K562 (cell line): ENCODE results near the gene ZBTB22. TPM values are rescaled to one million over a fixed set of nuclear protein-coding genes. Genes with fewer than 3 reads are reported as not detected.

Source experiments
- HMGXB4 ChIP-seq: sonication (generic); formaldehyde crosslinking; IDR thresholded peaks from 2 replicates; pipeline ENCODE4 v1.8.1; 2023; ENCODE audit warnings: mild to moderate bottlenecking, missing genetic modification reagents
- MLLT1 ChIP-seq, 2 experiments: fragments of 450-650 bp; IDR thresholded peaks; 2 replicates each; pipeline ENCODE4 v1.6.1; 2016
- ZBTB40 ChIP-seq, 2 experiments: fragments of 450-650 bp in 1 of 2; sonication (generic) in 1 of 2; formaldehyde crosslinking in 1 of 2; IDR thresholded peaks; 2 replicates each; pipeline versions ENCODE4 v1.7.1 to v1.9.0; 2016 to 2022; ENCODE audit warnings: inconsistent platforms in 1 of 2, mild to moderate bottlenecking in 1 of 2, missing genetic modification reagents in 1 of 2
- polyA plus RNA-seq, 8 experiments: library from polyadenylated mRNA; depleted of rRNA in 4 of 8; stranded (reverse) in 5 of 8; unstranded in 3 of 8; fragments of >200 nt; fragmentation: Nextera tagmentation in 2 of 8; fragmentation: Illumina TruSeq in 1 of 8; extraction: Ambion mirVana in 2 of 8; extraction: Trizol in 1 of 8; gene quantifications; 2 replicates each; pipeline versions ENCODE4 v1.2.1 to v1.2.3, GENCODE V29; 2011 to 2014; ENCODE audit warnings: inconsistent platforms in 1 of 8, missing spikeins in 1 of 8
- total RNA-seq, 7 experiments: library from RNA; depleted of rRNA in 6 of 7; stranded (reverse); fragments of >200 nt in 6 of 7; fragmentation: Illumina TruSeq in 2 of 7; extraction: Trizol in 2 of 7; gene quantifications; 2 replicates each; pipeline versions ENCODE4 v1.2.1 to v1.2.3, GENCODE V29; 2011 to 2021; ENCODE audit warnings: low replicate concordance in 1 of 7
- TF ChIP-seq, protein P1 (sequence below): fragments of 450-650 bp; IDR thresholded peaks from 2 replicates; pipeline ENCODE4 v1.6.1; 2016; ENCODE audit warnings: low read depth

ZBTB22 gene
- total and polyA plus RNA-seq, 9 of the 15 experiments (the other 6 are each of a cell fraction or from before 2014, with no cell fraction given) = 0.21 to 11.9 (median 7.1) TPM

DNA sequence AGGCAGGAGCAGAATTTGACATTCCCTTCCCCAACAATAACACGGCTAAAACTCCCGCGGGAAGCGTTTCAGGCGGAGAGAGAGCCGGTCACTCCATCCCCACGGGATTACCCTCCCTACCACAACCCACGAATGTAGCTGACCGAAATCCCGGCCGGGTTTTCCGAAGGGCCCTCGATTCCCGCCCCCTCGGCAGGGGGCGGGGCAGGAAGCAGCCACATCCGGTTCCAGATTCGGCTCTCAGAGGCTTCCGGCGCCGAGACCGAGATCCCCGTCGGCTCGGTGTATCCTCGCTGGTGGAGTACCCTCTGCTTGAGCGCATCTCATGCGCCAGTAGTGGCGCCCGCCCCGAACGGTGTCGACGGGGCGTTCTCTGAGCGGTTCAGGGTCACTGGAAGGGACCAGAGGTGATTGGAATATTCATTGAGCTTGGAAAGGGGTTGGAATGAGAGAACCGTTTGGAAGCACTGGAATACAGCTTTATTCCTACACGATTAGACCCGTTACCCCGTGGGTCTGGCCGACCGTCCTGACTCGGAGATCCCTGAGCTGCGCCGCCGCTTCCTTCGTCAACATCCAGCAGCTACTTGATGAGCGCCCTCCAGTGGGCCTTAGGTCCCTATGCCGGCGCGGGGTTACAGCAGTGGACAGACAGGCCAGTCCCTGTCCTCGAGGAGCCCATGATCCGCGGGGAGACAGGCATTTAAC lies 18.2 kb downstream of the ZBTB22 start (continued):
- peak; percentile 90 for TF ChIP-seq ZBTB40 (IDR thresholded peaks at IDR 0.05)
- no peak for TF ChIP-seq ZBTB40 (CRISPR knock-in tag; IDR thresholded peaks at IDR 0.05)
- TF ChIP-seq, protein P1, sequence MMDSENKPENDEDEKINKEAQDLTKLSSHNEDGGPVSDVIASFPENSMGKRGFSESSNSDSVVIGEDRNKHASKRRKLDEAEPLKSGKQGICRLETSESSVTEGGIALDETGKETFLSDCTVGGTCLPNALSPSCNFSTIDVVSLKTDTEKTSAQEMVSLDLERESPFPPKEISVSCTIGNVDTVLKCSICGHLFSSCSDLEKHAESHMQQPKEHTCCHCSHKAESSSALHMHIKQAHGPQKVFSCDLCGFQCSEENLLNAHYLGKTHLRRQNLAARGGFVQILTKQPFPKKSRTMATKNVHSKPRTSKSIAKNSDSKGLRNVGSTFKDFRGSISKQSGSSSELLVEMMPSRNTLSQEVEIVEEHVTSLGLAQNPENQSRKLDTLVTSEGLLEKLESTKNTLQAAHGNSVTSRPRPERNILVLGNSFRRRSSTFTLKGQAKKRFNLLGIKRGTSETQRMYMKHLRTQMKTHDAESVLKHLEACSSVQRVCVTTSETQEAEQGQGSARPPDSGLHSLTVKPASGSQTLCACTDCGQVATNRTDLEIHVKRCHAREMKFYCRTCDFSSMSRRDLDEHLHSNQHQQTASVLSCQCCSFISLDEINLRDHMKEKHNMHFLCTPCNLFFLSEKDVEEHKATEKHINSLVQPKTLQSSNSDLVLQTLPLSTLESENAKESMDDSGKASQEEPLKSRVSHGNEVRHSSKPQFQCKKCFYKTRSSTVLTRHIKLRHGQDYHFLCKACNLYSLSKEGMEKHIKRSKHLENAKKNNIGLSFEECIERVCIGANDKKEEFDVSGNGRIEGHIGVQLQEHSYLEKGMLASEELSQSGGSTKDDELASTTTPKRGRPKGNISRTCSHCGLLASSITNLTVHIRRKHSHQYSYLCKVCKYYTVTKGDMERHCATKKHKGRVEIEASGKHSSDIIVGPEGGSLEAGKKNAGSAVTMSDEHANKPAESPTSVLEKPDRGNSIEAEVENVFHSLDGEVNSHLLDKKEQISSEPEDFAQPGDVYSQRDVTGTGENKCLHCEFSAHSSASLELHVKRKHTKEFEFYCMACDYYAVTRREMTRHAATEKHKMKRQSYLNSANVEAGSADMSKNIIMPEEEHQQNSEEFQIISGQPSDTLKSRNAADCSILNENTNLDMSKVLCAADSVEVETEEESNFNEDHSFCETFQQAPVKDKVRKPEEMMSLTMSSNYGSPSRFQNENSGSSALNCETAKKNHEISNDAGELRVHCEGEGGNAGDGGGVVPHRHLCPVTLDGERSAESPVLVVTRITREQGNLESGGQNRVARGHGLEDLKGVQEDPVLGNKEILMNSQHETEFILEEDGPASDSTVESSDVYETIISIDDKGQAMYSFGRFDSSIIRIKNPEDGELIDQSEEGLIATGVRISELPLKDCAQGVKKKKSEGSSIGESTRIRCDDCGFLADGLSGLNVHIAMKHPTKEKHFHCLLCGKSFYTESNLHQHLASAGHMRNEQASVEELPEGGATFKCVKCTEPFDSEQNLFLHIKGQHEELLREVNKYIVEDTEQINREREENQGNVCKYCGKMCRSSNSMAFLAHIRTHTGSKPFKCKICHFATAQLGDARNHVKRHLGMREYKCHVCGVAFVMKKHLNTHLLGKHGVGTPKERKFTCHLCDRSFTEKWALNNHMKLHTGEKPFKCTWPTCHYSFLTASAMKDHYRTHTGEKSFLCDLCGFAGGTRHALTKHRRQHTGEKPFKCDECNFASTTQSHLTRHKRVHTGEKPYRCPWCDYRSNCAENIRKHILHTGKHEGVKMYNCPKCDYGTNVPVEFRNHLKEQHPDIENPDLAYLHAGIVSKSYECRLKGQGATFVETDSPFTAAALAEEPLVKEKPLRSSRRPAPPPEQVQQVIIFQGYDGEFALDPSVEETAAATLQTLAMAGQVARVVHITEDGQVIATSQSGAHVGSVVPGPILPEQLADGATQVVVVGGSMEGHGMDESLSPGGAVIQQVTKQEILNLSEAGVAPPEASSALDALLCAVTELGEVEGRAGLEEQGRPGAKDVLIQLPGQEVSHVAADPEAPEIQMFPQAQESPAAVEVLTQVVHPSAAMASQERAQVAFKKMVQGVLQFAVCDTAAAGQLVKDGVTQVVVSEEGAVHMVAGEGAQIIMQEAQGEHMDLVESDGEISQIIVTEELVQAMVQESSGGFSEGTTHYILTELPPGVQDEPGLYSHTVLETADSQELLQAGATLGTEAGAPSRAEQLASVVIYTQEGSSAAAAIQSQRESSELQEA = 0 out of 2 replicates have a peak, but pooled peaks have one; percentile 25
- peak; percentile 85; the same call in 1 of the 2 replicates for TF ChIP-seq HMGXB4 (CRISPR knock-in tag)
- TF ChIP-seq MLLT1 (IDR thresholded peaks at IDR 0.05) = peak in 1 of 2 experiments; percentile 23; a peak in 1 of 4 replicates
